Fibroblast of pulmonary artery (primary cell): ENCODE results near the gene TFAP2D.

Source experiments
- DNase-seq: peaks from one replicate; pipeline ENCODE4 v3.0.0-alpha.2; 2010; ENCODE audit warnings: low read depth
- H3K4me3 ChIP-seq: replicated peaks from 2 replicates; pipeline ENCODE4 v1.5.1; 2011; ENCODE audit warnings: low read depth, mild to moderate bottlenecking, control low read depth, low read length, moderate library complexity
- CTCF ChIP-seq: IDR thresholded peaks from 2 replicates; pipeline ENCODE4 v1.5.1; 2011; ENCODE audit warnings: mild to moderate bottlenecking, control low read depth, low read length, inconsistent platforms; ENCODE audit errors: missing control alignments

The TFAP2D gene

DNA sequence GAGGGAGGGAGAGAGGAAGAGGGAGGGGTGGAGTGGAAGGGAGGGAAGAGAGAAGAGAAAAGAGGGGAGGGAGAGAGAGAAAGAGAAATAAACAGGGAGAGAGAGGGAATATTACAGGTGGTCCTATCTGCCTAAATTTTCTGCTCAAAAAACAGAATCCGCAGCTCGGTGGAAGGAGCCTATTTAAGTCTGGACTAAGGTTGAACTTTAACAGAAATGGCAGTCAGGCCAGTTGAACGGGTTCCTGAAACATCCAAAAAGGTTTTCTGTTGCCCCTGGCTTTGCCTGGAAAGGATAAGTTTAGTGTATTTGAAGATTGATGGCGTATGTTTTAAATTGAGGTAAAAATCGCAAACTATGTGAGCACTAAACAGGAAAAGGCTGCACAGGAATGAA, 107.5 kb downstream of the TFAP2D start:
- H3K4me3 ChIP-seq: no peak overlapping the region
- TF ChIP-seq CTCF: no peak
- no peak for DNase-seq

DNA sequence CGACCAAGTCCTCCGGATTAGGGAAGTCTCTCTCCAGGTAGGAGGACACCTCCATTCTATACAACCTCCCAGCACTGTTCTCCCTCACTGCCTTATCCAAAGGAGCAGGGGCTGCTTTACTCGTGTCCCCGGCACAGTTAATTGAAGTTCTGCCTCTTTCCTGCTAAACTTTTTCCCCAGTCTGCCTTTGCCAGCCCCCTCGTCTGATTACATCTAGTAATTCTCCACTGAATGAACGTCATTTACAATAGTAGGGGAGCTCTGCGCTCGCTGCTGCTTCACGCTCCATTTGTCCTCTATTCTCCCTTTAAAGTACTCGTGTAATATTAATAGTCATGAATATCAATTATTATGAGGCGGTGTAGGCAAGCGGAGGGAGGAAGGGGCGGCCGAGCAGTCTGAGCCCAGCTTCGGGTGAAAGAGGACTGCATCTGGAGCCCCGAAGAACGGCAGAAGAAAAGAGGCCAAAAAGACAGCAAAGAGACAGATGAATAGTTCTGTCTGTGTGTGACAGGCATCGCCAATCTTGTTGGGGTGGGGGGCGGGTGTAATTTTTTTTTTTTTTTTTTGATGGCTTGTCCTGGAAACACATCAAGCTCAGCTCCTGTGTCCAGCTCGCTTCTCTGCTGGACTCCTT, 108.2 kb downstream of the TFAP2D start:
- no peak for DNase-seq
- H3K4me3 ChIP-seq: no peak overlapping the region
- TF ChIP-seq CTCF: no peak

DNA sequence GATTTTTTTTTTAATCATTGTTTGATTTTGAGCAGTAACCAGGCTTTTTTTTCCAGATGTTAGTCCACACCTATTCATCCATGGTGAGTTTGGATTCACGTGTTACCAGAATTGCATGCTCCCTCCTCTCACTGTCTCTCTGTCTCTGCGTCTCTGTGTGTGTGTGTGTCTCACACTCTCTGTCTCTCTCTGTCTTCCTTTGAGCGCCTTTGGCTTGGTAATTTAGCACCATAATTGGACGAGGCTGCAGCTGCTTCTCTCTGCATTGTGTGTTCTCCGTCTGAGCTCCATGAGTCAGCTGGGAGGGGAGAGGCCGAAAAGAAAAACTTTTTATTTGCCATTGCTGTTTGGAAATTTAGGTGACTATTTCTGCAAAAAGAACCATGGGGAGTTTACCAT, 108.8 kb downstream of the TFAP2D start:
- no peak overlapping the region for H3K4me3 ChIP-seq
- DNase-seq: no peak
- TF ChIP-seq CTCF: no peak
